Body of pancreas (tissue), 4 donors: ENCODE data around the gene RANBP10.

ENCODE experiments used
- POLR2A ChIP-seq, 3 donors: fragments of 450-650 bp; IDR thresholded peaks; one replicate each; pipeline ENCODE4 v1.6.1; 2016; ENCODE audit warnings: antibody characterized with exemption in 3 of 3, mild to moderate bottlenecking in 2 of 3
- TF ChIP-seq, protein P1 (sequence below), 7 experiments: fragments of 450-650 bp in 4 of 7; fragments of 200-600 bp in 3 of 7; sonication (generic) in 3 of 7; IDR thresholded peaks; one replicate each; pipeline ENCODE4 v1.5.1; 2016 to 2019; ENCODE audit warnings: antibody characterized with exemption in 7 of 7

DNA sequence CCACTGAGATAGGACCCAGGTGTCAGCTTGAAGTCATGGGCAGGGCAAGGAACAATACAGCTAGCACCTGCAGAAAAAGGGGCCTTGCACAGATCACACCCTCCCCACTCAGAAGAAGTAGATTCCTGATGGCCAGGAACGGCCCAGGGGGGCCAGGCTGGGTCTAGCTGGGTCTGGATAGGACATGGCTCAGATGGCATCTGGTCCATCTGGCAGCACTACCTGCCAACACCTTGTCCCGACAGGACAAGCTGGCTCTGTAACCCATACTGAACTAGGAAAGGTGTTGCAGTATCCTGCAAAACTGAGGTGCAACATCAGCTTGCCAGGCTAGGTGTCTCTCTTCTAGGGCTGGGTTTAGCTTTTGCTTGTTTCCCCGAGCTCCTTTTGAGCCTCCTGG lies 48.4 kb downstream of the RANBP10 start:
- TF ChIP-seq POLR2A (IDR thresholded peaks at IDR 0.05): no peak
- TF ChIP-seq, protein P1, sequence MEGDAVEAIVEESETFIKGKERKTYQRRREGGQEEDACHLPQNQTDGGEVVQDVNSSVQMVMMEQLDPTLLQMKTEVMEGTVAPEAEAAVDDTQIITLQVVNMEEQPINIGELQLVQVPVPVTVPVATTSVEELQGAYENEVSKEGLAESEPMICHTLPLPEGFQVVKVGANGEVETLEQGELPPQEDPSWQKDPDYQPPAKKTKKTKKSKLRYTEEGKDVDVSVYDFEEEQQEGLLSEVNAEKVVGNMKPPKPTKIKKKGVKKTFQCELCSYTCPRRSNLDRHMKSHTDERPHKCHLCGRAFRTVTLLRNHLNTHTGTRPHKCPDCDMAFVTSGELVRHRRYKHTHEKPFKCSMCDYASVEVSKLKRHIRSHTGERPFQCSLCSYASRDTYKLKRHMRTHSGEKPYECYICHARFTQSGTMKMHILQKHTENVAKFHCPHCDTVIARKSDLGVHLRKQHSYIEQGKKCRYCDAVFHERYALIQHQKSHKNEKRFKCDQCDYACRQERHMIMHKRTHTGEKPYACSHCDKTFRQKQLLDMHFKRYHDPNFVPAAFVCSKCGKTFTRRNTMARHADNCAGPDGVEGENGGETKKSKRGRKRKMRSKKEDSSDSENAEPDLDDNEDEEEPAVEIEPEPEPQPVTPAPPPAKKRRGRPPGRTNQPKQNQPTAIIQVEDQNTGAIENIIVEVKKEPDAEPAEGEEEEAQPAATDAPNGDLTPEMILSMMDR (IDR thresholded peaks at IDR 0.05): no peak
